ENCODE results near the gene RGS6.

RGS6 gene

GRCh38 chr14:72333357-72333756 lies 401.1 kb downstream of the RGS6 start:
- no peak for DNase-seq

DNA sequence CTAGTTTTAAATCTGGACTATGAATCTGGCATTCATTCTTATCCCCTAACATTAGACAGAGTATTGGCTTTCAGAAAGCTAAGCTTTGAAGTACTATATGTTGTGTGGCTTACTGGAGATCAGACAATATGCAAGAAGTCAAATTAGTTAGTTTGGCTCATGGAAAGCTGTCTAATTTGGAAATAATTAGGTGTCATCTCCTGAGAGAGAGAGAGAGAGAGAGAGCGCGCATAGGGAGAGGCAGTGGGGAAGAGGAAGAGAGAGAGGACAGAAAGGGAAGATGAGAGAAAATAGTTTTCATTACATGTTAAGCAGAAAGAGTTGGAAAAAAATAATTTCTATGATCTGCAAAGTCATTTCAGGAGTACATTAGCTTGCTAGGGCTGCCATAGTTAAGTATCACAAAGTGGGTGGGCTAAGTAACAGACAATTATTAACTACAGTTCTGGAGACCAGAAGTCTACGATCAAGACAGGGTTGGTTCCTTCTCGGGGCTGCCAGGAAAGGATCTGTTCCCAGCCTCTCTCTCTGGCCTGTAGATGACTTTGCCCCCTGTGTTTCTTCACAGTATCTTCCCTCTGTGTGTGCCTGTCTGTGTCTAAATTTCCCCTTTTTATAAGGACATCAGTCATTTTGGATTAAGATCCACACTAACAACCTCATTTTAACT lies 404.2 kb downstream of the RGS6 start:
- DNase-seq: no peak

GRCh38 chr14:72341237-72341636 lies 409.0 kb downstream of the RGS6 start:
- no peak for DNase-seq

DNA sequence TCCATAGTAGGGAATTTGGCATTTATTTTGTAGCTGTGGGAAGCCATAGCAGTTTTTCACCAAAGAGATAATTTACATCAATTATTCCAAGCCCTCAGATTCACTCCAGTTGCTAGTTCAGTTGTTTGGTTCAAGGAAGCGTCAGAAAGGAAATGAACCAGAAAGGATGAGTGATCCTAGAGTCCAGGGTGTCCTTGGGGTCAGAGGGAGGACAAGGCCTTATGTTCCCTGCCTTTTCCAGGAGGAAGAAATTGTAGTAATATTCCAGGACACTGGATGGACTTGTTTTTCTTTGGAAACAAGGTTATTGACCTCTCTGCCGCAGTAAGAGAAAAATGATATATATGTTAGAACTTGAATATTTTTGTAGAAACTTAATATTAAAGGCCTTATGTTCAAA lies 409.5 kb downstream of the RGS6 start:
- no peak for DNase-seq

DNA sequence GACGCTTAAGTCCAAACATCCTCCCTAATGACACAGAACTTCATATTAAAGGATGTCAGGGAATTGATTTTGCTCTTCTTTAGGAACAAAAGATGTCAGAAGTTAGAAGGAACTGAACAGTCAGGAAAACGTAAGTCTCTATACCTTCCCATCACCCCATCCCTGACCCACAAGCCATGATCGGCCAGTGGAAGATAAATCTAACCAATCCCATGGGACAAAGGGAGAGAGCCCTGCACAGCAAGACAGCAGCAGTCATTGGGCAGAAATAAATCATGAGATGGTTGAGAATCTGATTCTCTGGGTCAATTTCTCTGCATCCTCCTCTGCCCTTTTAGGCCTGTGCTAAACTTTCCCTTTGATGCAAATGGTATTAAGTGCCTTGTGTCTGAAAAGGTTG lies 414.9 kb downstream of the RGS6 start:
- DNase-seq: no peak

DNA sequence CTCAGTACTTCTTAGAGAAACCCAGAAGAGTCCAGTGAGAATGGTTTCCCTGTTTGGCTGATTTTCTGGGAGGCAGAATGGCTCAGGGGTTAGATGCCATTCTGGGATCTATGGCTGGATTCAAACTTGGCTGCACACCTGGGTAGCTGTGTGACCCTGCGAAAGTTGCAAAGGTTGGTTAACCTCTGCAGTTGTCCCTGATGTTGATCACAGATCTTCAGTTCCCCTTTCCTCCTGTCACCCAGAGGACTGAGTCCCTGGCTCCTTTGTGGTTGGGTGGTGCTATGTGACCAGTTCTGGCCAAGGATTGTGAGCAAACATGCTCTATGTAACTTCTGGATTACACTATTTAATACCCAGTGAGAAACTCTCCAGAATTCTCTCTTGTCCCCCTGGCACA lies 418.0 kb downstream of the RGS6 start:
- no peak for DNase-seq

GRCh38 chr14:72352012-72352411 lies 419.8 kb downstream of the RGS6 start:
- DNase-seq: no peak

DNA sequence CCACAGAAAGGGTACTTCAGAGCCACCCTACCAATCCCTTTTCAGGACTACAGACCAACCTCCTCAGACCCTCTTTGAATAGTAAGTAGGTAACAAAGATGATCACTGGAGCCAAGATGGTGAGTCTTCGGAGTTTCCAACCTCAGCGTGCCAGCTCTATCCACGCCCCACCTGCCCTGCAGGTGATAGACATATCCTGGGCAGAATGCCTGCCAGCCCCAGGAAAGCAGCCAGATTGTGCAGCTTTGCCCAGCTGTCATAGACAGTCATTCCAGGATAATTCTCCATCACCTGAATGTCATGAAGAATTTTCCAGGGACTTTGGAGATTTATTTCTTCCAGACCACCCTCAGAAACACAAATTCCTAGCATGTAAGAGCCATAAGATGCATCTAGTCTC lies 434.4 kb downstream of the RGS6 start:
- DNase-seq: no peak

GRCh38 chr14:72369106-72369505 lies 436.9 kb downstream of the RGS6 start:
- DNase-seq: no peak

- DNase-seq: no peak
Measured at GRCh38 chr14:72377016-72377415, 444.8 kb downstream of the RGS6 start.

DNA sequence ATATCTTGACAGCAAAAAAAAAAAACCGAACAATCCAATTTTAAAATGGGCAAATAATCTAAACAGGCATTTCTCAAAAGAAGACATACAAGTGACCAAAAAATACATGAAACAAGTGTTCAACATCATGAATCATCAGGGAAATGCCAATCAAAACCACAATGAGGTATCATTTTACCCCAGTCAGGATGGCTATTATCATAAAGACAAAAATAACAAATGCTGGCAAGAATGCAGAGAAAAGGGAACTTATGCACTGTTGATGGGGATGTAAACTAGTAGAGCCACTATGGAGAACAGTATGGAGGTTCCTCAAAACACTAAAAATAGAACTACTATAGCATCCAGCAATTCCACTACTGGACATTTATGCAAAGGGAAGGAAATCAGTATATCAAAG lies 448.2 kb downstream of the RGS6 start:
- no peak for DNase-seq

GRCh38 chr14:72383865-72384264 lies 451.6 kb downstream of the RGS6 start:
- DNase-seq: no peak

- no peak for DNase-seq
Measured at GRCh38 chr14:72387726-72388125, 455.5 kb downstream of the RGS6 start.

DNA sequence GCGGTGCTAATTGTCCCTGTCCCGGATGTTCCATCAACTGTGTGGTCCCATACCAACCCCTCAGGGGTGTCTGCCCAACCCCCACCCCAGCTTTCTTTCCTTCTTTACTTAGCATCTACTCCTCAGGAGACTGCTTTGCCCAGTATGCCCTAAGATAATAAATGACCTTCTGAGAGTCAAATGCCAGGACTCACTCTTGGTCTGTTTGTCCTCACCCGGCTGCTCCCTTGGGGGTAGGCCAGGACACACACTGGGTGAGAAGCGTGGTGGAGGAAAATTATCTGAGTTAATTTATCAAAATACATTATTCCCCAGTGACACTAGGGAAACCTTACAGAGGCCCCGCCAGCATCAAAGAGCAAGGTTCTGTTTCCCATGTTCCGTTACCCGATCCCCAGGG lies 457.0 kb downstream of the RGS6 start:
- no peak for DNase-seq

DNA sequence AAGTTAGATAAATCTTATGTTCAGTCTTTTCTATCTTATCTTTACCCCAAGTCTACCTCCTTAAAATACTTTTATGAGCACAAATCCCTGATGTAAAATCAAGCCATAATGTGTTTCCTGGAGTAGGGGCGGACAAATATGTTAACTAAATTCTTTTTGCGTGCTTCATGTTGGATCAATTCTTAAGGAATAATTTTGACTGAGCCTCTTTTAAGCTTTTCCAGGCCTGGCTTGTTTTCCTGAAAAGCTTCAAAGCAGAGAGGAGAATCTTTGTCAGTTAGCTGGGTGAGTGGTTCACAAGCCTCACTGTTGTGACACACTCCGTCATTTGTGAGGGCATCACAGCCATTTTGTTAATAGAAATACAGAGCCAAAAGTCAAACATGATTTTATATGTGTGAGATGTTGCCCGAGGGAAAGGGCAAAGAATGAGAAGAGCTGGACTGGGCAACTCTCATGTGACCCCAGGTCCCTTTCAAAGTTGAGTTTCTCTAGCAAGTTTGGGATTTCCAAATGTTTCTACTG lies 468.9 kb downstream of the RGS6 start:
- DNase-seq: no peak

DNA sequence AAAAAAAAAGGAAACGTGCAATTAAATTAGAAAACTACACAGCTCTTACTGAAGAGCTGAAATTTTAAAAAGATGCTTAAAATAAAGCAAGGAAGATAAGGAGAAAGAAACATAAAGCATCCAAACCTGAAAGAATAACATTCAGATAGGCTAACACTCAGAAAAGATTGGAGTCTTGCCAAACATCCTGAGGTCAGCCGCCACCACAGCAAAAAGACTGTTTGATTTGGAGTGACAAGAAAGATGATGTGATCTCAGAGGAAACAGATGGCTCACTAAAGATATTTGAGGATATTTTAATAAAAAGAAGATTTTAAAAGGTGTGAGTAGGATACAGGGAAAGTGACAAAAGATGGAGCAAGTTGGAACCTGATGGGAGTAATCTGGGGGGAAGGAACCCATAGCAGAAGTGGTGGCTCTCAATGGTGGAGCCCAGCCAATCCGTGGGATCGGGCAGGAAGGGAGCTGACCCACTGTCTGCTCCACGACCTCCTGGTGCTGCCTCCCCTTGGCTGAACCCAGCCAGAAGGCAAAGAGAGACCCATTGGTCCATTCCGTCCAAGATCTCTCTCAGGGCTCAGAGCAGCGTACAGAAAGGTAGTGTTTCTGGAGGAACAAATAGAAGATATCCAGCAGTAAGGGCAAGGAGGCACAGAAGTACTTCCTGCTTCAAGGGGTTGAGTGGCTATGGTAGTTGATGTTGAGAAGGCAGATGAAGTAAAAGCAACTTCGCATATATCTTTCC lies 469.6 kb downstream of the RGS6 start:
- no peak for DNase-seq

DNA sequence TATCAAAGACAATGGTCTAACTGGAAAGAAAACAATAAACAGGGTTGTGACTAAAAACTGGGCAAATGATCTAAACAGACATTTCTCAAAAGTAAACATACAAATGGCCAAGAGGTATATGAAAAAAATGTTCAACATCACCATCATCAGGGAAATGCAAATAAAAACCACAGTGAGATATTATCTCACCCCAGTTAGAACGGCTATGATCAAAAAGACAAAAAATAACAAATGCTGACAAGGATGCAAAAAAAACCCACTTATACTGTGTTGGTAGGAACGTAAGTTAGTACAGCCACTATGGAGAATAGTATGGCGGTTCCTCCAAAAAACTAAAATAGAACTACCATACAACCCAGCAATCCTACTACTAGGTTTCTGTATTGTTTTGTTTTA lies 470.1 kb downstream of the RGS6 start:
- DNase-seq: no peak

DNA sequence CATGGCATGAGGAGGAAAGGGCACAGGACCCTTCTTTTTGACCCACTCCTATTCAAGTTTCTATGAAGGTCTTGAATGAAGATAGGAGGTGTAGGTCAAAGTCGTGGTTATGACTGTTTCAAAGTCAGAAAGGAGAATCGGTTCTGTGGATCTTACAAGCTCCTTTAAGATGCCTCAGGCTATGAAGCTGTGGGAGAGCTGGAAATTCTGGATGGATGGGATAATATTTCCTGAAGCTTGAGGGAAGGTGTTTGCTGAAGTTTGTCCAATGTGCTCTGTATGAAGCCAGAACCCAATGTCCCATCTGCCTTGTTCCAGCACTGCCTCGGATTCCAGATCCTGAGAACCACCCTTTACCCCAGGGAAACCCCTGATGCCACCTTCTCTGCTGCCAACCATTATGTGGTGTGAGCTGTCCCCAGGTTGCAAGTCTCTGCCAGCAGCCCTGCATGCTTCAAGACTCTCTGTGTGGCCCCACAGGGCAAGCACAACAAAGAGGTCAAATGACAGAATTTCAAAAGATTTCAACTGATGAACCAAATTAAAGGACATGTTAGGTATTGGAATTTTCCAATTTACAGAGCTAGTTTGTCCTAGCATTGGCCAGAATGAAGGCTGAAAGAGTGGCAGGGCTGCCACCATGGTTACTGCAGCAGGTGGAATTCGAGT lies 472.0 kb downstream of the RGS6 start:
- no peak for DNase-seq

GRCh38 chr14:72404998-72405397 lies 472.8 kb downstream of the RGS6 start:
- DNase-seq: no peak

DNA sequence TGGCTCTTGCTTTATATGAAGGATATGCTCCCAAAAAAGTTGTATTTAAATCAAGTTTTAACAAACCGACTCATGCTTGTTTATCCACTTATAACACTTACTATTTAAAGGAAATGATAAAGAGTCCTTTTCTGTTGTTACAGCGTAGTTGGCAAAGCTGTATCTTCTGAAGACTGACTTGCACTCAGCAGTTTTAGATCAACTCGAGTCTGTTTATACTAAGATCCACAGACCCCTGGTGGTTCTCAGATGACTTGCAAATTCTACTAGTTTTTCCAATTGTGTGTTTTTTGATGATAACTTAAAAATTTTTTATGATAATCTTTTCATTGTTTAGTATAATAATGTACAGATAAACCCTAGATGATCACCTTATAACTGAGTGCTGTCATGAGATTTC lies 475.8 kb downstream of the RGS6 start:
- DNase-seq: no peak

DNA sequence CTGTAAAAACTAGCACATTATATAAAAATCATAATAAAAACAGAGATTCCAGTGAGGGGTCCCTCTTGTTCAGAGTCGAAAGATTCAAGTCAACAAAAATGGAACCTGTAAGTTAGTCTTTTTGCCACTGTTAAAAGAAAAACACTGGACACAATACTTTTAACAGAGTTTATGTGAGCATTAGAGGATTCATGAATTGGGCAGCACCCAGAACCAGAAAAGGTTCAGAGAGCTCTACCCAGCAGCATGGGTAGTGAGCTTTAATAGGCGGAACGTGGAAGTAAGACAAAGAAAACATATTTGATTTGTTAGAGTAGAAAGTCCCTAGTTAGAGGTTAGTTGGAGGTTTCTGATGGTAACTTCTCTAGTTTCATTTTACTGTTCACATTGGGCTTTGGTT lies 476.8 kb downstream of the RGS6 start:
- DNase-seq: no peak

GRCh38 chr14:72416081-72416849 lies 484.0 kb downstream of the RGS6 start:
- no peak for DNase-seq

DNA sequence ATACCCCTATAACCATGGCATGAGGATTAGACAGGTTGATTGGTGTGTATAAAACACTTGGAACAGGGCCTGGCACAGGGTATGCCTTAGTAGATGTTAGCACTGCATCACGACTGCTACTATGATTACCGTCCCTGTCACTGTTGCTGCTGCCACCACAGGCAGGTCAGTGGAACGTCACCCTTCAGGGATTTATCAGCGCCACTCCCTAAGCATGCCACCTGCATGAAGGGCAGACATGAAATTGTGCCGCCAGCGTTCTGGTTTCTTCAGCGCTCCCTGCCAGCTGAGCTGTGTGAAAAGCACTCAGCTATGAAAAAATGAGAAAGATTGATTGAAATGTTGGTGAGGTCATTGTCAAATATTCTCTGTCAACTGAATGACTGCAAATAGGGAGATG lies 484.7 kb downstream of the RGS6 start:
- no peak for DNase-seq

All from NCI-H2227 treated with DMSO at 0.1 percent for 48 hours (cell line).